ENCODE data around the gene IFT74.

DNA sequence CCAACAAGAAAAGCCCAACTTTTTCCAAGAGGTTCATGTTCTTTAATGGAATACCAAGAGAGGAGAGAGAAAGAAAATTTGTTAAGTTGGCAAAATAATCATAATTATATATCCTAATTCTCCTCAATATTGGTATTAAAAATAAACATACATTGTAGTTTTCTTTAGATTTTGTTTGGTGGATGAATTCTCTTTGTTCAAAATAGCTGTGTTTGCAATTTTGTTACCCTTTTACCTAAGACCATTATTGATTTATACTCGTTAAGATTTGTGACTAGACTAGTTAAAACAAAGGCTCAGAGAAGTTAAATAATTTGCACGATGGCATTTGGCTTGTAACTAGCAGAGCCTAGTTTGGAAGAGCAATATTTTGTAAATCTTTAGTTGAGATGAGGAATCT, 39.6 kb downstream of the IFT74 start:
- TF ChIP-seq POLR2A (IDR thresholded peaks at IDR 0.05; ENCODE audit: low read depth, low read length) (no peak), POLR2AphosphoS5 (IDR thresholded peaks at IDR 0.05; ENCODE audit: low read depth, low read length) (no peak), TAF1 (IDR thresholded peaks at IDR 0.05; ENCODE audit: borderline replicate concordance, low read depth, low read length) (no peak)

All from GM12892 (cell line).